T-helper 17 cell (primary cell): Measurements from ENCODE around the gene YWHAG. TPM values are rescaled to one million over a fixed set of nuclear protein-coding genes. Genes with fewer than 3 reads are reported as not detected.
"Not testable (repeated sequence)": the region's sequence is repeated elsewhere in the genome, so short reads cannot be mapped to it uniquely, and the experiment has no call there.

Source experiments
- ATAC-seq: fragments of 150-1000 bp; cut with Tn5 transposase; 2 replicates; pipeline ENCODE4 v1.10.0; 2021; ENCODE audit warnings: mild to moderate bottlenecking, moderate library complexity
- DNase-seq, 3 donors: peaks; one replicate each; pipeline versions ENCODE4 v3.0.0 to v3.0.0-alpha.2; 2020 to 2021
- H3K9me3 ChIP-seq: one replicate; pipeline ENCODE4 v1.7.0; 2013; ENCODE audit warnings: low read length, mild to moderate bottlenecking; ENCODE audit not compliant: control insufficient read depth, poor library complexity, severe bottlenecking
- H3K27ac Mint-ChIP-seq: one replicate; pipeline ENCODE4 v1.8.0; 2022; ENCODE audit warnings: mild to moderate bottlenecking, moderate library complexity, mixed read lengths
- H3K27me3 Mint-ChIP-seq: one replicate; pipeline ENCODE4 v1.8.0; 2022; ENCODE audit warnings: mixed read lengths
- H3K36me3 Mint-ChIP-seq: one replicate; pipeline ENCODE4 v1.8.0; 2022; ENCODE audit warnings: low read depth, mixed read lengths
- H3K4me1 Mint-ChIP-seq: one replicate; pipeline ENCODE4 v1.8.0; 2022; ENCODE audit warnings: mild to moderate bottlenecking, mixed read lengths
- H3K4me3 Mint-ChIP-seq: one replicate; pipeline ENCODE4 v1.8.0; 2022; ENCODE audit warnings: mild to moderate bottlenecking, moderate library complexity, mixed read lengths
- total RNA-seq, 4 donors: library from RNA in 2 of 4; stranded (reverse) in 2 of 4; gene quantifications; one replicate each; pipeline ENCODE4 v1.2.3 and lab custom pipeline; 2022 to 2026

Gene YWHAG
- total RNA-seq, 2 donors from 2014 or later, result 26.0 to 32.7 TPM

DNA sequence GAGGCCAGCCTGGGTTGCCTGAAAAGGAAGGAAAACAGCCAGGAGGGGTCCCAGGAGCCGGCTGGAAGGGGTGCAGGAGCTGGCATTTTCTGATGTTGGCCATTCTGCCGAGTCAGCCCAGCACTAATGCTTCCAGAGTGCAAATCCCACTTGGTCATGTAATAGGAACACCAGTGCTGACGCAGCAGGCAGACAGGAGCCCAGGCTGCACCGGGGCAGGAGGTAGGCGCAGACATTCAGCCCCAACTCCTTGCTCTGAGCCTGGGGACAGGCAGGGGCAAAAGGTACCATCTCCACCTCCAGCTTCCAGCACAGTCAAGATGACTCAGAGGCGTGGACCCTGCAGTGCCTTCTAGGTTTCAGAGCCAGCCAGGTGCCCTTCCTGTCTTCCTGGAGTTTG, 10.2 kb upstream of the YWHAG start:
- no peaks in the 10 kb centered on the region for H3K36me3 Mint-ChIP-seq
- H3K4me3 Mint-ChIP-seq, result no peak overlapping the region
- no peak overlapping the region for H3K27ac Mint-ChIP-seq
- peaks cover 21% of the 10 kb centered on the region for H3K27me3 Mint-ChIP-seq
- peaks cover 12% of the 10 kb centered on the region for H3K4me1 Mint-ChIP-seq
- no peak for ATAC-seq
- H3K9me3 ChIP-seq, result no peaks in the 10 kb centered on the region
- DNase-seq, result no peak

DNA sequence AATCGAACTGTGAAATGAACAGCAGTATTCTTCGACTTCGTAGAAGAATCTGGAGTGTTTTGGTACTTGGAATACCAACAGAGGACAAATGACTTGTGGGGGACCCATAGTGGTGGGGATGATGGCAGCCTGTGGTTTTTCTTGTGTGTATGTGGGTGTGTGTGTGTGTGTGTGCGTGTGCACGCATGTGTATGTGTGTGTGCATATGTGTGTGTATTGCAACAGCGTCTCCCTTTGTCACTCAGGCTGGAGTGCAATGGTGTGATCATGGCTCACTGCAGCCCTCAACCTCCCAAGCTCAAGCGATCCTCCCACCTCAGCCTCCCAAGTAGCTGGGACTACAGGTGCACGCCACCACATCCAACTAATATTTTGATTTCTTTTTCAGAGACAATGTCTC, 9.4 kb upstream of the YWHAG start:
- peaks cover 15% of the 10 kb centered on the region for H3K27me3 Mint-ChIP-seq
- H3K27ac Mint-ChIP-seq, result no peak overlapping the region
- DNase-seq (no peak), ATAC-seq (no peak)
- H3K9me3 ChIP-seq, result no peaks in the 10 kb centered on the region
- H3K4me3 Mint-ChIP-seq, result no peak overlapping the region
- H3K36me3 Mint-ChIP-seq, result no peaks in the 10 kb centered on the region
- peaks cover 13% of the 10 kb centered on the region for H3K4me1 Mint-ChIP-seq

DNA sequence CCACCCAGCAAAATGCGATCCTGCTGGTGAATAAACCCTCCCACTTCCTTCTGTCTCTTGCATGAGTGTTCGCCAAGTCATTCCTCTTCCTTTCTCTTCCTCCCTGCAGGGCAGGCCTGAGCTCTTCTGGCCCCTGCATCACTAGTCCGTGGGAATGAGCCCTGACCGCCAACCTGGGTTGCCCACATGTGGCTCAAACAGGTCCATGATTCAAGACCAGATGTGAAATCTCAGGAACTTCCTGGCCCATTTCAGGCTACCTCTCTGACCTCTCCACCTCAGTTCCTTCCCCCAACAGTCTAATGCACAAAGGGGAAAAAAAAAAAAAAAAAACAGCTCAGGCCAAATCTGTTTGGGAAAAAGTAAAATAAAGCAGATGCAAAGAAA, 5.4 kb upstream of the YWHAG start:
- no peak for ATAC-seq
- Mint-ChIP-seq H3K4me3 (peak overlapping the region; percentile 76), H3K4me1 (peaks cover 11% of the 10 kb centered on the region), H3K27ac (no peak overlapping the region), H3K36me3 (no peaks in the 10 kb centered on the region), H3K27me3 (peaks cover 3% of the 10 kb centered on the region)
- H3K9me3 ChIP-seq, result no peaks in the 10 kb centered on the region
- DNase-seq, result no peak

DNA sequence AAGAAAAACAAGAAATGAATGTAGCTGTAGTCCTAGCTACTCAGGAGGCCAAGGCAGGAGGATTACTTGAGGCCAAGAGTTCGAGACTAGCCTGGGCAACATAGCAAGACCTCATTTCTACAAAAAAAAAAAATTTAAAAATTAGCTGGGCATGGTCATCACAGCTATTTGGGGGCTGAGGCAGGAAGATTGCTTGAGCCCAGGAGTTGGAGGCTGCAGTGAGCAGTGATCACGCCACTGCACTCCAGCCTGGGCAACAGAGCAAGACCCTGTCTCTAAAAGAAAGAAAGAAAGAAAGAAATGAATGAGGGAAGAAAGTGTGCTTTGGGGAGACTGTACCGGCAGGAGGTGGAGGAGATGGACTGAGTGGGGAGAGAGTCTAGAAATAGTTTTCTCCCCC, 5.0 kb upstream of the YWHAG start:
- not testable (repeated sequence) for H3K9me3 ChIP-seq, H3K36me3 Mint-ChIP-seq, H3K27ac Mint-ChIP-seq, DNase-seq, H3K27me3 Mint-ChIP-seq, ATAC-seq
- H3K4me3 Mint-ChIP-seq, result peak overlapping the region; percentile 76
- peaks cover 11% of the 10 kb centered on the region for H3K4me1 Mint-ChIP-seq

DNA sequence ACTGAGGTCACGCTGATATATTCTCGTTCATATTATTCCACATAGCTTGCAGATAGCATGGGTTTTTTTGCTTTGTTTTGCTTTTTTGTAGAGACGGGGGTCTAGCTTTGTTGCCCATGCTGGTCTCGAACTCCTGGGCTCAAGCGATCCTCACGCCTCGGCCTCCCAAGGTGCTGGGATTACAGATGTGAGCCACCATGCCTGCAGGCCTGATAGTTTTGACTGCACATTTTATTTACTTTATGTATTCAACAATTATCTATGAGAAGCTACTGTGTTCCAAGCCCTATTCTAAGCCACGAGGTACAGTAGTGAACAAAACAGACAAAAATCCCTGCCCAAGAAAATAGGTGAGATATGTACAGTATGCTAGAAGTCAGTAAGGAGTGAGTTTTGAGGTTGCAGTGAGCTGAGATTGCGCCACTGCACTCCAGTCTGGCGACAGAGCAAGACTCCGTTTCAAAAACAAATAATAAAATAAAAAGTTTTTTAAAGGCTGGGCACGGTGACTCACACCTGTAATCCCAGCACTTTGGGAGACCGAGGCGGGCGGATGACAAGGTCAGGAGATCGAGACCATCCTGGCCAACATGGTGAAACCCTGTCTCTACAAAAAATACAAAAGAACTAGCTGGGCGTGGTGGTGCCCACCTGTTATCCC, 1.3 kb upstream of the YWHAG start:
- H3K27ac Mint-ChIP-seq, result peak overlapping the region; percentile 93
- peaks cover 7% of the 10 kb centered on the region for H3K36me3 Mint-ChIP-seq
- DNase-seq (no peak), ATAC-seq (no peak)
- H3K4me3 Mint-ChIP-seq, result peak overlapping the region; percentile 98
- no peaks in the 10 kb centered on the region for H3K9me3 ChIP-seq
- peaks cover 29% of the 10 kb centered on the region for H3K4me1 Mint-ChIP-seq
- H3K27me3 Mint-ChIP-seq, result no peaks in the 10 kb centered on the region

DNA sequence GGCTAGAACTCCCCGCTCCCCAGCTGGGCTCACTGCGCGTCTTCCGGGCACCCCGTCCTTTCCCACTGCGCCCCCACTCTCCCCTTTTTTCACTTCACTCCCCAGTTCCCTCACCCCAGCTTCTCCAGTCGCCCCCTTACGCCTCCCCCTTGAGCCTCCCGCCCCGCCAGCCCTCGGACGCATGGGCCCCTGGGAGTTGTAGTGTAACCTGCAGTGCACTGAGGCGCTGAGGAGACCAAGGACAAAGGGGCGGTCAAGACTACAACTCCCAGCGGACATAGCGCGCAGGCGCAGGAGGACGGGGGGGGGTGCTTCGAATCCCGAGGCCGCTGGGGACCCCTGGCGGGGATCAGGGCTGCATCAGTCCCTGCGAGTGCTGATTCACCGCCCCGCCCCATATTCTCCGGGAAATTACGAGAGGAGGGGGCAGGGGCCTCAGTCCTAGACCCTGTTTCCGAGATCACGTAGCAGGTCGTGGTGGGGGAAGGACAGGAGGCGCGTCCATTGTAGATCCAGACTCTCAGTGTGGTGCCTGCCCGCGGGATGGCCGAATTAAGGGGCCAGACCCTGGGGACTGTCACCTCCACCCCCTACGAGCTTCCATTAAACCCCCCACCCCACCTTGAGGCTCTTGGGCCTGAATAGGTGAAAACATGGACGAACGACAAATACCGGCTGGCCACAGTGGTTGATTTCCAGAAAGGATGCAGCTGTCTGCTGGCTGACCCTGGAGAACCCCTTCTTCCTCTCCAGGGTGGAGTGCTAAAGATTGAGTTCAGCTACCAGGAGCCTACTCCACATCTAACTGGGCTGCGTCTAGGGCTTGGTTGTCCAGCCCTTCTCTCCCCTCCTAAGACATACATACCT, 553 bp upstream of the YWHAG start:
- H3K27me3 Mint-ChIP-seq, result no peaks in the 10 kb centered on the region
- peak overlapping the region; percentile 93 for H3K27ac Mint-ChIP-seq
- H3K4me3 Mint-ChIP-seq, result peak overlapping the region; percentile 98
- no peaks in the 10 kb centered on the region for H3K9me3 ChIP-seq
- peak; percentile 83 to 96 (median 85) for DNase-seq
- peak; percentile 93 for ATAC-seq
- H3K4me1 Mint-ChIP-seq, result peaks cover 28% of the 10 kb centered on the region
- peaks cover 9% of the 10 kb centered on the region for H3K36me3 Mint-ChIP-seq

DNA sequence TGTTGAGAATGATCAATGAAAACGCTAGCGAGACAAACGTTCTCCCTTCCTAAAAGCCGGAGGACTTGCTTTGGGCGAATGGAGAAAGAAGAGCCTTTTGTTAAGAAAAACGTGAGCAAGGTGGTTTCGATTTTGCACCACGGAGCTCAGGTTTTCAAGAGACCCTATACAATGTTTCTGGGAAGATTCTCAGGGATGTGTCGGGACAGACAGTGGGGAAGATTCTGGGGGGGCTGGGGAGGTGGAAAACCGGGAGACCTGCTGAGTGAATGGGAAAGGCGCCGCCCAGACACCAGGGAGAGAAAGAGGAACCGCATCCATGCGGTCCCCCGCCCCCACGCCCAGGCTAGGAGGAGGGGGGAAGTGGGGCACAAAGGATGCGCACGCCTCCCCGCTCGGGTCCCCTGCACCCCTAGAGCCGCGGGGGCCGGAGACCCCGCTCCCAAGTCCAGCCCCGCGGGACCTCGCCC, 745 bp downstream of the YWHAG start:
- H3K9me3 ChIP-seq, result no peaks in the 10 kb centered on the region
- peak in 1 of 3 donors; percentile 27 for DNase-seq
- Mint-ChIP-seq H3K27ac (peak overlapping the region; percentile 93), H3K4me1 (peaks cover 23% of the 10 kb centered on the region), H3K4me3 (peak overlapping the region; percentile 98), H3K36me3 (peaks cover 9% of the 10 kb centered on the region), H3K27me3 (no peaks in the 10 kb centered on the region)
- ATAC-seq, result peak; percentile 4

DNA sequence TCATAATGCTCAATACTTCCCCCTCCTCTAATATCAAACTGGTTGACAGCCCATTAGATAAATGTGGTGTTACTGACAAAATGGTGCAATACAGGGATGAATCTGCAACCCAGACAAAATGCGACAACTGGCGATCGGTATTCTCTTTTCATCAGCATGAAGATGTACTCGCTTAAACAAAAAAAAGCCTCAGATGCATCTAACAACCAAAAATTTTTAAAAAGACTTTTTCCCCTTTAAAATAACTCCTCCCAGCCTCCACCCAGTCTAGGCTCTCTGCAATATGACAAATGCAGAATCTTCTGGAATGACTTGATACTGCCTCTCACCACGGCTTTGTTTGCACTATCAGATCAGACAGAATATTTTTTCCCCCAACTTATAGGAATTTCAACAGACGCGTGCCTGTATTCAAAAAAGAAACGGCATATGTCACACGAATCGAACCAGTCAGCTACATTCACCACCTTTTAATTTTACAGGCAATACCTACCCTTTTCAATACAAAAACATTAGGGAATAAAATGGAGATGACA, 1.2 kb downstream of the YWHAG start:
- no peak for ATAC-seq
- Mint-ChIP-seq H3K36me3 (peaks cover 9% of the 10 kb centered on the region), H3K27me3 (no peaks in the 10 kb centered on the region), H3K4me1 (peaks cover 25% of the 10 kb centered on the region), H3K27ac (peak overlapping the region; percentile 93), H3K4me3 (peak overlapping the region; percentile 98)
- DNase-seq, result no peak
- no peaks in the 10 kb centered on the region for H3K9me3 ChIP-seq

DNA sequence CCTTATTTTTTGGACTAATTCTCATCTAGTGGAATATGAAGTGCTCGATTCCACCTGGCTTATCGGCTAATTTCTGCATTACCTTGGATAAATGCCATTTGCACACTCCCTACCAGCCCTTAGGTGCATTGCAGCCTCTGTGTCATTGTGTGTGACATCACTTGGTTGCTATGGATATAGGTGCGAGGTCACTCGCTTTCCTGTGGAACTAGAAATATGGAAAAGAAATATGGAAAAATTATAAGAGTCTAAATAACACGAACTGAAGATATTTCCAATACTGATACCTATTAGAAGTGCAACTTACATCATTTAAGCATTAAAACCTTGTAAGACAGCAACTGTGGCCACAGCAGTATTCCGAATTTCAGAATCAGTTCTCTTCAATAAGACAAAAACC, 2.0 kb downstream of the YWHAG start:
- Mint-ChIP-seq H3K4me1 (peaks cover 27% of the 10 kb centered on the region), H3K4me3 (peak overlapping the region; percentile 98)

DNA sequence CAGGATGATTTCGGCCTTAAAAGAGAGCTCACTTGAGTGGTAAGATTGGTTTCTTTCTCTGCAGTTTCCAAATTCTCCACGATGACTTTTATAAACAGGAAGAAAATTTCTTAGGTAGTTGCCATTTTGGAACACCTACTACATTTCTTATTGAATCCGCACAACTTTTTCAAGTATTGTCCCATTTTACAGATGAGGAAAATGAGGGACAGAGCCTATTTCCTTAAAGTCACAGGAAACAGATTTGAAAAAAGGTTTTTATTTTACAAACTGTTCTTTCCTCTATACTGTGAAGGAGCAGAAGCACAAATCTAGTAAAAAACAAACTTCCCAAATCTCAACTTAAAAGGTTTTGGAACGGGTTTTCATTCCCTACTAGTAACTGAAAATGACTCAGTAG, 2.7 kb downstream of the YWHAG start:
- DNase-seq (no peak), ATAC-seq (no peak)
- Mint-ChIP-seq H3K27ac (peak overlapping the region; percentile 34), H3K27me3 (no peaks in the 10 kb centered on the region), H3K4me1 (peaks cover 34% of the 10 kb centered on the region), H3K4me3 (no peak overlapping the region), H3K36me3 (peaks cover 11% of the 10 kb centered on the region)
- H3K9me3 ChIP-seq, result no peaks in the 10 kb centered on the region

More for the DNA sequence above, 2.0 kb downstream of the YWHAG start:
- Mint-ChIP-seq H3K36me3 (peaks cover 9% of the 10 kb centered on the region), H3K27me3 (no peaks in the 10 kb centered on the region), H3K27ac (peak overlapping the region; percentile 93)
- no peak for ATAC-seq
- DNase-seq, result no peak
- no peaks in the 10 kb centered on the region for H3K9me3 ChIP-seq

DNA sequence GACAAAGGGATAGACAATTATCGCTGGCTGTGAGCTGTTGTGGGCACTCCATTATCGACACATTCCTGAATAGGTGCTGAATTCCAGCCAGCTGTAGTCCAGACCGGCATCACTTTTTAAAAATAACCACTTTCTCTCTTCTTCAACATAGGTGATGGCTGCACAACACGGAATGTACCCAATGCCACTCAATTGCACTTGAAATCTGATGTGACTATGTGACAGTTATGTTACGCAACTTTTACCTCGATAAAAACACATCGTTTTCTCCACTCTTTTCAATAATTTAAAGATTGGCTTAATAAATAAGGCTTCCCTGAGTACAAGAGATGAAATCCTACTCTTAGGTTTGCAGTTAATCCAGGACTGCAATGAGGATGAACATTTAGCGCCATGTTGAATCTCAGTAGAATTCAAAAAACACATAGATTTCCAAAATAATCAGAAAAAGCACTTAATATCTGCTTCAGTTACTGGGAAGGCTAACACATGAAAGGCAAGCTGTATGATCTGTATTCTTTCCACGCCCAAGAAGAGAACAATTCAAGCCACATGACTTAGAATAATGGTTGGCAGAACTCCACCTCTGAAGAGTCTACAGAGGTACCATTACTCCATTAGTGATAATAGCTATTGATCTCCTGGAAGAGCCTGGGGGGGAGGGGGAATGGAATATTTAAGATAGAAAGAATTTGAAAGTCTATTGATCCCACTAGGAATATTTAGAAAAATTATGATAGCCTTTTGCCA, 3.6 kb downstream of the YWHAG start:
- Mint-ChIP-seq H3K36me3 (peaks cover 11% of the 10 kb centered on the region), H3K27ac (peak overlapping the region; percentile 34), H3K27me3 (no peaks in the 10 kb centered on the region), H3K4me3 (peak overlapping the region; percentile 41), H3K4me1 (peaks cover 38% of the 10 kb centered on the region)
- no peaks in the 10 kb centered on the region for H3K9me3 ChIP-seq
- ATAC-seq (no peak), DNase-seq (no peak)

DNA sequence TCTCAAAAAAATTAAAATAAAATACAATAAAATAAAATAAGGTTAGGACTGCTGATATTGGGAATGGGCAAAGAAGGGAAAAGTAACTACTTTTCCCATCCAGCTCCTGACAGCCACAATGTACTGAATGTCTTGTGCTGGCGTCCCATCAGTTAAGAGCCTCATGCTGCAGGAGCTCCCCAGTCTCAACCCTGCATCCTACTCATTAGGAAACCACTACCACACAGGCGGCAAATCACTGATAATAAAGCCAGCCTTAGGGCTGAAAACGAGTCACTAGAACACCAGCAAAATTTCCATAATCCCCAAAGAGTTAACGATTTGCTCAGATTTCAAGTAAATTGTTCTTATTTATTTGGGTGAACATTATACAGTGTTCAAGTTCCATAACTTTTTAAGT, 4.3 kb downstream of the YWHAG start:
- Mint-ChIP-seq H3K4me1 (peaks cover 36% of the 10 kb centered on the region), H3K4me3 (no peak overlapping the region), H3K36me3 (peaks cover 11% of the 10 kb centered on the region), H3K27me3 (no peaks in the 10 kb centered on the region), H3K27ac (no peak overlapping the region)
- H3K9me3 ChIP-seq, result no peaks in the 10 kb centered on the region
- ATAC-seq, result no peak
- no peak for DNase-seq

DNA sequence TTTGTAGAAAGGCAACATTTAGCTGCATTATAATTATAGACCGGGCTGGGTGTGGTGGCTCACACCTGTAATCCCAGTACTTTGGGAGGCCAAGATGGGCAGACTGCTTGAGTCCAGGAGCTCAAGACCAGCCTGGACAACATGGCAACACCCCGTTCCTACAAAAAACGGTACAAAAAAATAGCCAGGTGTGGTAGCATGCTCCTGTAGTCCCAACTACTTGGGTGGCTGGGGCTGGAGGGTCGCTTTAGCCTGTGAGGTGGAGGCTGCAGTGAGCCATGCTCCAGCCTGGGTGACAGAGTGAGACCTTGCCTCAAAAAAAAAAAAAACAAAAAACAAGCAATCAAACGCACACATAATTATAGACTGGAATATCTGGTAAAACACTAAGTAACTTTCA, 5.0 kb downstream of the YWHAG start:
- no peaks in the 10 kb centered on the region for H3K9me3 ChIP-seq
- DNase-seq, result no peak
- no peak overlapping the region for H3K4me3 Mint-ChIP-seq
- H3K27ac Mint-ChIP-seq, result no peak overlapping the region
- H3K27me3 Mint-ChIP-seq, result no peaks in the 10 kb centered on the region
- peaks cover 11% of the 10 kb centered on the region for H3K36me3 Mint-ChIP-seq
- ATAC-seq, result no peak
- H3K4me1 Mint-ChIP-seq, result peaks cover 36% of the 10 kb centered on the region
